Loucy (cell line): ENCODE results near the gene ANKRD16.

Experiments used
- H2AFZ ChIP-seq: fragments of 200-600 bp; sonication (generic); 2 replicates; pipeline ENCODE4 v1.6.0; 2016; ENCODE audit warnings: antibody characterized with exemption, mild to moderate bottlenecking, low read length, moderate library complexity
- H3F3A ChIP-seq: fragments of 200-600 bp; 2 replicates; pipeline ENCODE4 v1.6.0; 2016; ENCODE audit warnings: antibody characterized with exemption, low read depth, mild to moderate bottlenecking
- H3K27me3 ChIP-seq: fragments of 200-600 bp; sonication (generic); 2 replicates; pipeline ENCODE4 v1.6.1; 2014; ENCODE audit warnings: low read length, mild to moderate bottlenecking; ENCODE audit not compliant: insufficient read depth, poor library complexity, severe bottlenecking
- H3K36me3 ChIP-seq: fragments of 200-600 bp; sonication (generic); 2 replicates; pipeline ENCODE4 v1.6.1; 2016; ENCODE audit warnings: low read length; ENCODE audit not compliant: insufficient read depth
- H3K4me1 ChIP-seq: fragments of 200-600 bp; sonication (generic); 2 replicates; pipeline ENCODE4 v1.5.1; 2014; ENCODE audit warnings: low read length, mild to moderate bottlenecking; ENCODE audit not compliant: insufficient read depth, poor library complexity, severe bottlenecking
- H3K4me2 ChIP-seq: fragments of 200-600 bp; sonication (generic); 2 replicates; pipeline ENCODE4 v1.6.0; 2014; ENCODE audit warnings: antibody characterized with exemption, low read length, low read depth, mild to moderate bottlenecking; ENCODE audit not compliant: poor library complexity, severe bottlenecking
- H3K4me3 ChIP-seq: fragments of 200-600 bp; sonication (generic); 2 replicates; pipeline ENCODE4 v1.5.1; 2014; ENCODE audit warnings: low read length, mild to moderate bottlenecking, mixed read lengths; ENCODE audit not compliant: poor library complexity, severe bottlenecking
- H3K79me2 ChIP-seq: fragments of 200-600 bp; sonication (generic); 2 replicates; pipeline ENCODE4 v1.6.1; 2014; ENCODE audit warnings: low read length; ENCODE audit not compliant: insufficient read depth
- H3K9ac ChIP-seq: fragments of 200-600 bp; sonication (generic); 2 replicates; pipeline ENCODE4 v1.6.0; 2014; ENCODE audit warnings: mild to moderate bottlenecking, low read depth, low read length, moderate library complexity; ENCODE audit not compliant: poor library complexity, severe bottlenecking
- H3K9me2 ChIP-seq: fragments of 200-600 bp; sonication (generic); replicated peaks from 2 replicates; pipeline ENCODE4 v1.6.1; 2016; ENCODE audit warnings: low read depth, low read length, mixed read lengths
- H3K9me3 ChIP-seq: fragments of 200-600 bp; sonication (generic); 2 replicates; pipeline ENCODE4 v1.6.1; 2014; ENCODE audit warnings: mild to moderate bottlenecking, antibody characterized with exemption, low read length, low read depth; ENCODE audit not compliant: insufficient read depth
- H4K20me1 ChIP-seq: fragments of 200-600 bp; sonication (generic); 2 replicates; pipeline ENCODE4 v1.6.0; 2014; ENCODE audit warnings: antibody characterized with exemption, low read length, mild to moderate bottlenecking; ENCODE audit not compliant: insufficient read depth, poor library complexity, severe bottlenecking
- EZH2phosphoT487 ChIP-seq: fragments of 200-600 bp; IDR thresholded peaks from 2 replicates; pipeline ENCODE4 v1.6.1; 2018; ENCODE audit warnings: antibody characterized with exemption, mild to moderate bottlenecking, moderate library complexity, borderline replicate concordance
- TF ChIP-seq, protein P1 (sequence below): fragments of 200-600 bp; sonication (generic); conservative IDR thresholded peaks from 2 replicates; pipeline ENCODE4 v1.5.1; 2014; ENCODE audit warnings: mild to moderate bottlenecking, antibody characterized with exemption, low read length

The ANKRD16 gene

GRCh38 chr10:5935628-5936027, 45.9 kb upstream of the ANKRD16 start:
- Histone ChIP-seq H3K27me3 (no peaks in the 10 kb centered on the region), H3K9me3 (no peaks in the 10 kb centered on the region), H3K9me2 (no peaks in the 10 kb centered on the region), H4K20me1 (no peaks in the 10 kb centered on the region), H2AFZ (no peak overlapping the region), H3K9ac (no peak overlapping the region), H3K4me2 (no peak overlapping the region), H3F3A (no peaks in the 10 kb centered on the region), H3K4me1 (no peaks in the 10 kb centered on the region), H3K79me2 (no peaks in the 10 kb centered on the region), H3K36me3 (peaks cover 35% of the 10 kb centered on the region; the same call in 1 of the 2 replicates), H3K4me3 (no peak overlapping the region)
- no peak for TF ChIP-seq EZH2phosphoT487
- TF ChIP-seq, protein P1, sequence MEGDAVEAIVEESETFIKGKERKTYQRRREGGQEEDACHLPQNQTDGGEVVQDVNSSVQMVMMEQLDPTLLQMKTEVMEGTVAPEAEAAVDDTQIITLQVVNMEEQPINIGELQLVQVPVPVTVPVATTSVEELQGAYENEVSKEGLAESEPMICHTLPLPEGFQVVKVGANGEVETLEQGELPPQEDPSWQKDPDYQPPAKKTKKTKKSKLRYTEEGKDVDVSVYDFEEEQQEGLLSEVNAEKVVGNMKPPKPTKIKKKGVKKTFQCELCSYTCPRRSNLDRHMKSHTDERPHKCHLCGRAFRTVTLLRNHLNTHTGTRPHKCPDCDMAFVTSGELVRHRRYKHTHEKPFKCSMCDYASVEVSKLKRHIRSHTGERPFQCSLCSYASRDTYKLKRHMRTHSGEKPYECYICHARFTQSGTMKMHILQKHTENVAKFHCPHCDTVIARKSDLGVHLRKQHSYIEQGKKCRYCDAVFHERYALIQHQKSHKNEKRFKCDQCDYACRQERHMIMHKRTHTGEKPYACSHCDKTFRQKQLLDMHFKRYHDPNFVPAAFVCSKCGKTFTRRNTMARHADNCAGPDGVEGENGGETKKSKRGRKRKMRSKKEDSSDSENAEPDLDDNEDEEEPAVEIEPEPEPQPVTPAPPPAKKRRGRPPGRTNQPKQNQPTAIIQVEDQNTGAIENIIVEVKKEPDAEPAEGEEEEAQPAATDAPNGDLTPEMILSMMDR = no peak

DNA sequence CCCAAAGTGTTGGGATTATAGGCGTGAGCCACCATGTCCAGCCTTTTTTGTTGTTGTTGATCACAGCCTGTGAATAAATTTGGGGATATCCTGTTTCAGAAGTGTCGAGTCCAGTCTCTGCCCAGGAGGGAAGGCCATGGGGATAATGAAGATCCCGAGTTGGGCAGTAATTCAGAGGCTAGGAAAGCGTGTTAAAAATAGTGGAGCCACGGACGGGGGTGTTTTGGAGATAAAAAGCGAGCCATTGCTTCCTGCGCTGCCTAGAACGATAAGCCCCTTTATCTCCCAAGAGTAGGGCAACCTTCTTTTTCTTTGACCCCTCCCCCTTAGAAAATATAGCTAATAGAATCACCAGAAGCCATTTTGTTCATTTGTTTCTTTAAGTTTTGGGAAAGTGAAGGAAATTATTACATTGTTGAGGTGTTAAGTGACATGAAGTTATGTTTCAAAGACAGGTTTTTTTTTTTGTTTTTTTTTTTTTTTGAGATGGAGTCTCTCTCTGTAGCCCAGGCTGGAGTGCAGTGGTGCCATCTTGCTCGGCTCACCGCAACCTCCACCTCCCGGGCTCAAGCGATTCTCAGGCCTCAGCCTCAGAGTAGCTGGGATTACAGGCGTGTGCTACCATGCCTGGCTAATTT, 44.3 kb upstream of the ANKRD16 start:
- no peak overlapping the region for H3K9ac ChIP-seq
- no peaks in the 10 kb centered on the region for H3K4me1 ChIP-seq
- H2AFZ ChIP-seq = no peak overlapping the region
- H3K9me2 ChIP-seq = no peaks in the 10 kb centered on the region
- H3F3A ChIP-seq = no peaks in the 10 kb centered on the region
- TF ChIP-seq EZH2phosphoT487 = no peak
- TF ChIP-seq, protein P1 = no peak
- H3K79me2 ChIP-seq = no peaks in the 10 kb centered on the region
- H4K20me1 ChIP-seq = no peaks in the 10 kb centered on the region
- H3K9me3 ChIP-seq = no peaks in the 10 kb centered on the region
- no peak overlapping the region for H3K4me3 ChIP-seq
- no peaks in the 10 kb centered on the region for H3K27me3 ChIP-seq
- peaks cover 51% of the 10 kb centered on the region for H3K36me3 ChIP-seq
- no peak overlapping the region for H3K4me2 ChIP-seq

GRCh38 chr10:5932345-5932744, 42.7 kb upstream of the ANKRD16 start:
- Histone ChIP-seq H3K4me2 (no peak overlapping the region), H3K4me3 (no peak overlapping the region), H3K9me3 (no peaks in the 10 kb centered on the region), H3F3A (no peaks in the 10 kb centered on the region), H3K4me1 (no peaks in the 10 kb centered on the region), H3K36me3 (peaks cover 53% of the 10 kb centered on the region), H3K9me2 (no peaks in the 10 kb centered on the region), H4K20me1 (no peaks in the 10 kb centered on the region), H3K9ac (no peak overlapping the region), H3K27me3 (no peaks in the 10 kb centered on the region), H3K79me2 (no peaks in the 10 kb centered on the region), H2AFZ (no peak overlapping the region)
- TF ChIP-seq EZH2phosphoT487 = no peak
- TF ChIP-seq, protein P1 = no peak
